ENCODE results near the gene UFM1.

Gene UFM1

GRCh38 chr13:38385153-38385891 is 35.7 kb downstream of the UFM1 start:
- no peaks in the 10 kb centered on the region for H3K36me3 ChIP-seq (ENCODE audit: control insufficient read depth, insufficient read depth, low read length)
- no CpG with 5 or more reads among the region's 9 CpGs for WGBS (ENCODE audit: insufficient coverage, insufficient read length)

GRCh38 chr13:38386421-38386820 is 36.8 kb downstream of the UFM1 start:
- H3K27ac ChIP-seq (ENCODE audit: low read length) = no peak overlapping the region
- no peak for DNase-seq (ENCODE audit: low read depth, low spot score)
- no peaks in the 10 kb centered on the region for H3K36me3 ChIP-seq (ENCODE audit: control insufficient read depth, insufficient read depth, low read length)
- no CpG with 5 or more reads among the region's 1 CpG for WGBS (ENCODE audit: insufficient coverage, insufficient read length)
- no peaks in the 10 kb centered on the region for H3K27me3 ChIP-seq (ENCODE audit: control insufficient read depth, insufficient read depth, low read length)
- H3K4me3 ChIP-seq (ENCODE audit: low read length) = no peak overlapping the region
- H3K4me1 ChIP-seq (ENCODE audit: control insufficient read depth, insufficient read depth, low read length) = no peaks in the 10 kb centered on the region
- H3K9me3 ChIP-seq (ENCODE audit: control insufficient read depth, insufficient read depth, low read length) = no peaks in the 10 kb centered on the region

More at GRCh38 chr13:38385153-38385891, 35.7 kb downstream of the UFM1 start:
- no peaks in the 10 kb centered on the region for H3K4me1 ChIP-seq (ENCODE audit: control insufficient read depth, insufficient read depth, low read length)
- no peaks in the 10 kb centered on the region for H3K27me3 ChIP-seq (ENCODE audit: control insufficient read depth, insufficient read depth, low read length)
- no peak for DNase-seq (ENCODE audit: low read depth, low spot score)
- H3K4me3 ChIP-seq (ENCODE audit: low read length) = no peak overlapping the region
- H3K27ac ChIP-seq (ENCODE audit: low read length) = no peak overlapping the region
- H3K9me3 ChIP-seq (ENCODE audit: control insufficient read depth, insufficient read depth, low read length) = no peaks in the 10 kb centered on the region

- WGBS (ENCODE audit: insufficient coverage, insufficient read length) = no CpG with 5 or more reads among the region's 2 CpGs
- Histone ChIP-seq H3K4me1 (ENCODE audit: control insufficient read depth, insufficient read depth, low read length) (no peaks in the 10 kb centered on the region), H3K27ac (ENCODE audit: low read length) (no peak overlapping the region), H3K36me3 (ENCODE audit: control insufficient read depth, insufficient read depth, low read length) (no peaks in the 10 kb centered on the region), H3K27me3 (ENCODE audit: control insufficient read depth, insufficient read depth, low read length) (no peaks in the 10 kb centered on the region), H3K4me3 (ENCODE audit: low read length) (no peak overlapping the region), H3K9me3 (ENCODE audit: control insufficient read depth, insufficient read depth, low read length) (no peaks in the 10 kb centered on the region)
- no peak for DNase-seq (ENCODE audit: low read depth, low spot score)
These were observed 41.7 kb downstream of the UFM1 start for GRCh38 chr13:38391341-38391740.

- Histone ChIP-seq H3K27me3 (ENCODE audit: control insufficient read depth, insufficient read depth, low read length) (no peaks in the 10 kb centered on the region), H3K27ac (ENCODE audit: low read length) (no peak overlapping the region), H3K4me1 (ENCODE audit: control insufficient read depth, insufficient read depth, low read length) (no peaks in the 10 kb centered on the region), H3K36me3 (ENCODE audit: control insufficient read depth, insufficient read depth, low read length) (no peaks in the 10 kb centered on the region), H3K4me3 (ENCODE audit: low read length) (no peak overlapping the region), H3K9me3 (ENCODE audit: control insufficient read depth, insufficient read depth, low read length) (no peaks in the 10 kb centered on the region)
- WGBS (ENCODE audit: insufficient coverage, insufficient read length) = no CpG with 5 or more reads among the region's 1 CpG
- no peak for DNase-seq (ENCODE audit: low read depth, low spot score)
These were observed 45.3 kb downstream of the UFM1 start for GRCh38 chr13:38394777-38395496.

GRCh38 chr13:38395497-38395788 is 45.8 kb downstream of the UFM1 start:
- Histone ChIP-seq H3K27ac (ENCODE audit: low read length) (no peak overlapping the region), H3K36me3 (ENCODE audit: control insufficient read depth, insufficient read depth, low read length) (no peaks in the 10 kb centered on the region), H3K9me3 (ENCODE audit: control insufficient read depth, insufficient read depth, low read length) (no peaks in the 10 kb centered on the region), H3K4me3 (ENCODE audit: low read length) (no peak overlapping the region), H3K4me1 (ENCODE audit: control insufficient read depth, insufficient read depth, low read length) (no peaks in the 10 kb centered on the region), H3K27me3 (ENCODE audit: control insufficient read depth, insufficient read depth, low read length) (no peaks in the 10 kb centered on the region)
- no CpG with 5 or more reads among the region's 3 CpGs for WGBS (ENCODE audit: insufficient coverage, insufficient read length)
- no peak for DNase-seq (ENCODE audit: low read depth, low spot score)

GRCh38 chr13:38398711-38399493 is 49.3 kb downstream of the UFM1 start:
- no peaks in the 10 kb centered on the region for H3K36me3 ChIP-seq (ENCODE audit: control insufficient read depth, insufficient read depth, low read length)
- H3K4me1 ChIP-seq (ENCODE audit: control insufficient read depth, insufficient read depth, low read length) = no peaks in the 10 kb centered on the region
- WGBS (ENCODE audit: insufficient coverage, insufficient read length) = no CpG with 5 or more reads among the region's 5 CpGs
- H3K27ac ChIP-seq (ENCODE audit: low read length) = no peak overlapping the region
- no peaks in the 10 kb centered on the region for H3K9me3 ChIP-seq (ENCODE audit: control insufficient read depth, insufficient read depth, low read length)
- H3K4me3 ChIP-seq (ENCODE audit: low read length) = no peak overlapping the region
- H3K27me3 ChIP-seq (ENCODE audit: control insufficient read depth, insufficient read depth, low read length) = no peaks in the 10 kb centered on the region
- no peak for DNase-seq (ENCODE audit: low read depth, low spot score)

- no CpG with 5 or more reads among the region's 2 CpGs for WGBS (ENCODE audit: insufficient coverage, insufficient read length)
- H3K36me3 ChIP-seq (ENCODE audit: control insufficient read depth, insufficient read depth, low read length) = no peaks in the 10 kb centered on the region
- H3K4me3 ChIP-seq (ENCODE audit: low read length) = no peak overlapping the region
- H3K4me1 ChIP-seq (ENCODE audit: control insufficient read depth, insufficient read depth, low read length) = no peaks in the 10 kb centered on the region
- H3K27ac ChIP-seq (ENCODE audit: low read length) = no peak overlapping the region
- no peak for DNase-seq (ENCODE audit: low read depth, low spot score)
- H3K9me3 ChIP-seq (ENCODE audit: control insufficient read depth, insufficient read depth, low read length) = no peaks in the 10 kb centered on the region
- no peaks in the 10 kb centered on the region for H3K27me3 ChIP-seq (ENCODE audit: control insufficient read depth, insufficient read depth, low read length)
These were observed 49.9 kb downstream of the UFM1 start for GRCh38 chr13:38399535-38399934.

GRCh38 chr13:38401276-38401675 is 51.6 kb downstream of the UFM1 start:
- H3K36me3 ChIP-seq (ENCODE audit: control insufficient read depth, insufficient read depth, low read length) = no peaks in the 10 kb centered on the region
- no peak overlapping the region for H3K4me3 ChIP-seq (ENCODE audit: low read length)
- H3K9me3 ChIP-seq (ENCODE audit: control insufficient read depth, insufficient read depth, low read length) = no peaks in the 10 kb centered on the region
- H3K4me1 ChIP-seq (ENCODE audit: control insufficient read depth, insufficient read depth, low read length) = no peaks in the 10 kb centered on the region
- H3K27me3 ChIP-seq (ENCODE audit: control insufficient read depth, insufficient read depth, low read length) = no peaks in the 10 kb centered on the region
- H3K27ac ChIP-seq (ENCODE audit: low read length) = no peak overlapping the region
- no peak for DNase-seq (ENCODE audit: low read depth, low spot score)

GRCh38 chr13:38405216-38405615 is 55.6 kb downstream of the UFM1 start:
- no peak for DNase-seq (ENCODE audit: low read depth, low spot score)
- WGBS (ENCODE audit: insufficient coverage, insufficient read length) = no CpG with 5 or more reads among the region's 1 CpG
- Histone ChIP-seq H3K9me3 (ENCODE audit: control insufficient read depth, insufficient read depth, low read length) (no peaks in the 10 kb centered on the region), H3K36me3 (ENCODE audit: control insufficient read depth, insufficient read depth, low read length) (no peaks in the 10 kb centered on the region), H3K4me3 (ENCODE audit: low read length) (no peak overlapping the region), H3K4me1 (ENCODE audit: control insufficient read depth, insufficient read depth, low read length) (no peaks in the 10 kb centered on the region), H3K27me3 (ENCODE audit: control insufficient read depth, insufficient read depth, low read length) (no peaks in the 10 kb centered on the region), H3K27ac (ENCODE audit: low read length) (no peak overlapping the region)

GRCh38 chr13:38409771-38410170 is 60.1 kb downstream of the UFM1 start:
- no peak overlapping the region for H3K4me3 ChIP-seq (ENCODE audit: low read length)
- no peaks in the 10 kb centered on the region for H3K9me3 ChIP-seq (ENCODE audit: control insufficient read depth, insufficient read depth, low read length)
- DNase-seq (ENCODE audit: low read depth, low spot score) = no peak
- WGBS (ENCODE audit: insufficient coverage, insufficient read length) = no CpG with 5 or more reads among the region's 2 CpGs
- no peaks in the 10 kb centered on the region for H3K4me1 ChIP-seq (ENCODE audit: control insufficient read depth, insufficient read depth, low read length)
- H3K27ac ChIP-seq (ENCODE audit: low read length) = no peak overlapping the region
- no peaks in the 10 kb centered on the region for H3K36me3 ChIP-seq (ENCODE audit: control insufficient read depth, insufficient read depth, low read length)
- H3K27me3 ChIP-seq (ENCODE audit: control insufficient read depth, insufficient read depth, low read length) = no peaks in the 10 kb centered on the region
